Putamen (tissue), 1 donor: ENCODE measurements around the gene GNL3.
"Not testable (repeated sequence)": the region's sequence is repeated elsewhere in the genome, so short reads cannot be mapped to it uniquely, and the experiment has no call there.

Experiments
- DNase-seq: peaks from one replicate; pipeline ENCODE4 v3.0.0-alpha.2; 2016; ENCODE audit warnings: low spot score

Gene GNL3

GRCh38 chr3:52685709-52686691 lies at the start of gene GNL3, which contains the start of gene PBRM1:
TSS of gene GNL3 (plus strand) at chr3:52686032. CDS start at chr3:52686093, 61 bp downstream.
TSS of gene PBRM1 (minus strand) at chr3:52685913.
- DNase-seq: peak; percentile 96

GRCh38 chr3:52636673-52637072 lies 49.2 kb upstream of the GNL3 start:
- DNase-seq: no peak

- no peak for DNase-seq
Measured at GRCh38 chr3:52645549-52645948, 40.3 kb upstream of the GNL3 start.

GRCh38 chr3:52649461-52650210 lies 36.2 kb upstream of the GNL3 start:
- DNase-seq: no peak

- DNase-seq: no peak
Measured at GRCh38 chr3:52650439-52650838, 35.4 kb upstream of the GNL3 start.

GRCh38 chr3:52651592-52651991 lies 34.2 kb upstream of the GNL3 start:
- no peak for DNase-seq

- no peak for DNase-seq
Measured at GRCh38 chr3:52655895-52656294, 29.9 kb upstream of the GNL3 start.

GRCh38 chr3:52660046-52660445 lies 25.8 kb upstream of the GNL3 start:
- DNase-seq: no peak

GRCh38 chr3:52663098-52663497 lies 22.7 kb upstream of the GNL3 start:
- DNase-seq: no peak

GRCh38 chr3:52670621-52671521 lies 15.0 kb upstream of the GNL3 start:
- no peak for DNase-seq

GRCh38 chr3:52671676-52672075 lies 14.2 kb upstream of the GNL3 start:
- no peak for DNase-seq

GRCh38 chr3:52676201-52676600 lies 9.6 kb upstream of the GNL3 start:
- DNase-seq: not testable (repeated sequence)

GRCh38 chr3:52678265-52679198 lies 7.3 kb upstream of the GNL3 start:
- no peak for DNase-seq

GRCh38 chr3:52679199-52679538 lies 6.7 kb upstream of the GNL3 start:
- no peak for DNase-seq

- DNase-seq: no peak
Measured at GRCh38 chr3:52679811-52680210, 6.0 kb upstream of the GNL3 start.

GRCh38 chr3:52681596-52681995 lies 4.2 kb upstream of the GNL3 start:
- DNase-seq: no peak

GRCh38 chr3:52682016-52682415 lies 3.8 kb upstream of the GNL3 start:
- peak; percentile 51 for DNase-seq

GRCh38 chr3:52683611-52684010 lies 2.2 kb upstream of the GNL3 start:
- no peak for DNase-seq

GRCh38 chr3:52684184-52684583 lies 1.6 kb upstream of the GNL3 start:
- DNase-seq: no peak

GRCh38 chr3:52685285-52685708 lies 535 bp upstream of the GNL3 start:
- peak; percentile 84 for DNase-seq

GRCh38 chr3:52688266-52688665 lies 2.4 kb downstream of the GNL3 start:
- no peak for DNase-seq
